Transverse colon (tissue), 4 donors: Measurements from ENCODE around the gene IMPG2.

Experiments
- CTCF ChIP-seq, 5 experiments: fragments of 200-600 bp in 3 of 5; fragments of 450-650 bp in 2 of 5; sonication (generic) in 3 of 5; IDR thresholded peaks; 1 replicate in 2 of 5; 2 replicates in 3 of 5; pipeline ENCODE4 v1.5.1; 2016 to 2017; ENCODE audit warnings: antibody characterized with exemption in 5 of 5, inconsistent platforms in 3 of 5, mild to moderate bottlenecking in 2 of 5, moderate library complexity in 1 of 5
- POLR2AphosphoS5 ChIP-seq, 3 donors: sonication (generic); formaldehyde crosslinking; IDR thresholded peaks; one replicate each; pipeline ENCODE4 v1.6.1; 2016; ENCODE audit warnings: antibody characterized with exemption in 3 of 3

DNA sequence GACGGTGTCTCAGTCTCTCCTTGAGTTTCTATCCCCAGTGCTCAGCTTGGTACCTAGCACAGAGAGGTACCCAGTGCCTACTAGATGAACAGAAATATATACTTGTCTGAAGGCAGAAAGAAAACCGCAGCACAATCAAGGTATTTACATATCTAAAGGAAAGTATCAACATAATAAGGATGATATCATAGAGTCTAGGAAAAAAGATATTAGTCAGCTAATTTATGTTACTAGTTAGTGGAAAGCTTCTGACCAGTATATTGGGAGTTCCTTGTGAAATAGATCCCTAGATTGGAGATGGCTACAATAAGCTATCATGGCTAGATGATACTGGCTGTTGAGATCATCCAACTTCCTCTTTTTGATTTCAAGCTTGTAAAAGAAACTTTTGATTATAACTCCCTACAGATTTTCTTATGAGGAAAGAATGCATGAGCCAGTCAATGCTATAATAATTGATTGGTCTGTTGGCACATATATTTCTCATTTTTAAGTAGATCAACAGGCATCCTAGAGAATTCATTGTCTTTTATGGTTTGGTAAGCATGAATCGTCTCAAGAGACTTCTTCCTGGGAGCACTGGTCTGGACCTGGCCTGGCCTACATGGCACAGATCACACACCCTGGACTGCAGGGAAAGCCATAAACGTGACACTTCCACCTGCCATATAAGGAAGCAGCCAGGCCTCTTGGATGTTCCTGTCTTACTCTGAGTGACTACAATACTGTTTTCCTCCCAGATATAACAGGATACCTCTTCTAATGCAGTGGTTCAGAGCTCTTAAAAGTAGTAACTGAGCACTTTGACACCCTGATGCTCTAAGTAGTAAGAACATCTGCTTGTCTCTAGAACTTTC is 60.7 kb downstream of the IMPG2 start:
- TF ChIP-seq CTCF (IDR thresholded peaks at IDR 0.05), result no peak
- no peak for TF ChIP-seq POLR2AphosphoS5 (IDR thresholded peaks at IDR 0.05)
